Natural killer cell (primary cell): Measurements from ENCODE around the gene NSL1. TPM values are rescaled to one million over a fixed set of nuclear protein-coding genes. Genes with fewer than 3 reads are reported as not detected.

Experiments used
- ATAC-seq, 3 donors: fragments of 150-1000 bp in 2 of 3; fragments of 200-7000 bp in 1 of 3; cut with Tn5 transposase; 1 replicate in 1 of 3; 2 replicates in 2 of 3; pipeline ENCODE4 v1.10.0; 2021; ENCODE audit warnings: mild to moderate bottlenecking in 2 of 3, moderate library complexity in 2 of 3
- DNase-seq, 2 donors: peaks; one replicate each; pipeline versions ENCODE4 v3.0.0 to v3.0.0-alpha.2; 2013 to 2021; ENCODE audit warnings: mixed read lengths in 1 of 2
- H3K27ac ChIP-seq: one replicate; pipeline ENCODE4 v1.5.1; 2013; ENCODE audit warnings: mild to moderate bottlenecking, low read length
- H3K27me3 ChIP-seq: one replicate; pipeline ENCODE4 v1.6.1; 2013; ENCODE audit warnings: low read length; ENCODE audit not compliant: control insufficient read depth, insufficient read depth
- H3K36me3 ChIP-seq: one replicate; pipeline ENCODE4 v1.6.1; 2013; ENCODE audit warnings: low read length; ENCODE audit not compliant: control insufficient read depth, insufficient read depth
- H3K4me1 ChIP-seq: one replicate; pipeline ENCODE4 v1.6.1; 2013; ENCODE audit warnings: low read length; ENCODE audit not compliant: control insufficient read depth, insufficient read depth
- H3K4me3 ChIP-seq: one replicate; pipeline ENCODE4 v1.5.1; 2013; ENCODE audit warnings: low read length
- H3K9me3 ChIP-seq: one replicate; pipeline ENCODE4 v1.6.1; 2013; ENCODE audit warnings: low read length; ENCODE audit not compliant: control insufficient read depth, insufficient read depth
- H3K27ac Mint-ChIP-seq, 2 donors: one replicate each; pipeline ENCODE4 v1.8.0; 2022; ENCODE audit warnings: mild to moderate bottlenecking in 2 of 2, mixed read lengths in 2 of 2, moderate library complexity in 1 of 2
- H3K27me3 Mint-ChIP-seq, 2 donors: one replicate each; pipeline ENCODE4 v1.8.0; 2022; ENCODE audit warnings: low read depth in 2 of 2, mixed read lengths in 2 of 2
- H3K36me3 Mint-ChIP-seq: one replicate; pipeline ENCODE4 v1.8.0; 2022; ENCODE audit warnings: mixed read lengths
- H3K4me1 Mint-ChIP-seq, 2 donors: one replicate each; pipeline ENCODE4 v1.8.0; 2022; ENCODE audit warnings: mixed read lengths in 2 of 2
- H3K4me3 Mint-ChIP-seq: one replicate; pipeline ENCODE4 v1.8.0; 2022; ENCODE audit warnings: mild to moderate bottlenecking, moderate library complexity, mixed read lengths
- H3K9me3 Mint-ChIP-seq, 2 donors: one replicate each; pipeline ENCODE4 v1.8.0; 2022; ENCODE audit warnings: mixed read lengths in 2 of 2
- WGBS: methylation state at CpG from one replicate; pipeline ENCODE4 v1.1.7; 2013; ENCODE audit warnings: missing lambda C conversion rate; ENCODE audit not compliant: insufficient coverage; 5-methylcytosine and 5-hydroxymethylcytosine counted together
- intact Hi-C: fragments of 100-400 bp; cut with micrococcal nuclease; formaldehyde crosslinking; loops from one replicate; pipeline ENCODE4 v1.14.2; 2022
- total RNA-seq, 4 donors: library from RNA; stranded (reverse); fragments of 120-200 nt in 1 of 4; gene quantifications; one replicate each; pipeline versions ENCODE4 v1.2.3 to v1.2.4, GENCODE V29; 2013 to 2022
- TF ChIP-seq, protein P1 (sequence below): fragments of 200-600 bp; IDR thresholded peaks from one replicate; pipeline ENCODE4 v1.8.0; 2022; ENCODE audit warnings: antibody characterized with exemption

The NSL1 gene
- total RNA-seq, 3 donors from 2014 or later (not counting 1 experiment from before 2014, with no cell fraction given) = 17.0 to 23.8 (median 23.4) TPM

DNA sequence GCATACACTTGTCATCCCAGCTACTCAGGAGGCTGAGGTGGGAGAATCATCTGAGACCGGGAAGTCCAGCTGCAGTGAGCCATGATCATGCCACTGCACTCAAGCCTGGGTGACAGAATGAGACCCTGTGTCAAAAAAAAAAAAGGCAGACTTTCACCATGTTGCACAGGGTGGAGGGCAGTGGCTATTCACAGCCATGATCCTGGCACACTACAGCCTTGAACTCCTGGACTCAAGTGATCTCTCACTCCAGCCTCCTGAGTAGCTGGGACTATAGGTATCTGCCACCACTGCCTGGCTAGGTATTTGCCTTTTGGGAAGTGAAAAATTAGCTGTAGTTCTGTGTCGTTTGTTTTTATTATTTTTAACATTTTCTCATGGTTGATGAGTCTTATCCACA is 36.8 kb upstream of the NSL1 start:
- TF ChIP-seq, protein P1, sequence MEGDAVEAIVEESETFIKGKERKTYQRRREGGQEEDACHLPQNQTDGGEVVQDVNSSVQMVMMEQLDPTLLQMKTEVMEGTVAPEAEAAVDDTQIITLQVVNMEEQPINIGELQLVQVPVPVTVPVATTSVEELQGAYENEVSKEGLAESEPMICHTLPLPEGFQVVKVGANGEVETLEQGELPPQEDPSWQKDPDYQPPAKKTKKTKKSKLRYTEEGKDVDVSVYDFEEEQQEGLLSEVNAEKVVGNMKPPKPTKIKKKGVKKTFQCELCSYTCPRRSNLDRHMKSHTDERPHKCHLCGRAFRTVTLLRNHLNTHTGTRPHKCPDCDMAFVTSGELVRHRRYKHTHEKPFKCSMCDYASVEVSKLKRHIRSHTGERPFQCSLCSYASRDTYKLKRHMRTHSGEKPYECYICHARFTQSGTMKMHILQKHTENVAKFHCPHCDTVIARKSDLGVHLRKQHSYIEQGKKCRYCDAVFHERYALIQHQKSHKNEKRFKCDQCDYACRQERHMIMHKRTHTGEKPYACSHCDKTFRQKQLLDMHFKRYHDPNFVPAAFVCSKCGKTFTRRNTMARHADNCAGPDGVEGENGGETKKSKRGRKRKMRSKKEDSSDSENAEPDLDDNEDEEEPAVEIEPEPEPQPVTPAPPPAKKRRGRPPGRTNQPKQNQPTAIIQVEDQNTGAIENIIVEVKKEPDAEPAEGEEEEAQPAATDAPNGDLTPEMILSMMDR = no peak
- Mint-ChIP-seq H3K9me3 (peaks cover 6 to 9% of the 10 kb centered on the region in 2 donors), H3K27me3 (peaks cover 0 to 16% of the 10 kb centered on the region in 2 donors), H3K4me3 (no peak overlapping the region), H3K36me3 (peaks cover 12% of the 10 kb centered on the region), H3K27ac (no peak overlapping the region), H3K4me1 (peaks cover 0 to 6% of the 10 kb centered on the region in 2 donors)
- H3K4me3 ChIP-seq = no peak overlapping the region
- ATAC-seq (no peak), DNase-seq (no peak)
- H3K27me3 ChIP-seq = no peaks in the 10 kb centered on the region
- WGBS = 100% methylated on average over 1 of the region's 2 CpGs
- peaks cover 3% of the 10 kb centered on the region for H3K4me1 ChIP-seq
- no peaks in the 10 kb centered on the region for H3K36me3 ChIP-seq
- intact Hi-C loops = no loop called here
- peaks cover 16% of the 10 kb centered on the region for H3K9me3 ChIP-seq
- H3K27ac ChIP-seq = no peak overlapping the region

DNA sequence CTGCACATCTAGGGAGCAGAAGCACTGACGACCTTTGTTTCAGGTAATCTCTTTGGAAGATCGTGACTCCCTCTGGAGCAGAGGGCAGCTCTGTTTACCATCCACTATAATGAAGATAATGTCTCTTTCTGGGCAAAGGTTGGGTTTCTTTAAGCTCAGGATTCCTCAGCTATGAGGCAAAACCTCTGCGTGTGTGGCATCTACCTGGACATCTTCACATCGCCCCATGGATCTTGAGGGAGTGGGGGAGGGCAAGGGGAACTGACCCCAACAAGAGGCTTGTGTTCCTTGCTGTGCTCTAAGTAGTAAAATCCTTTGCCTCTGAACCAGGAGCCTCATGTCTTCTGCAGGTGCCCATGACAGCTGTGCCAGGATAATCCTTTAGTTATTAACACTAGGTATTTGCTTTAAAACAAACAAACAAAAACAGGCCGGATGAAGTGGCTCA is 36.3 kb upstream of the NSL1 start:
- Histone ChIP-seq H3K27ac (no peak overlapping the region), H3K4me1 (no peaks in the 10 kb centered on the region), H3K9me3 (peaks cover 16% of the 10 kb centered on the region), H3K27me3 (no peaks in the 10 kb centered on the region), H3K4me3 (no peak overlapping the region), H3K36me3 (no peaks in the 10 kb centered on the region)
- H3K4me3 Mint-ChIP-seq = no peak overlapping the region
- intact Hi-C loops = no loop called here
- peaks cover 0 to 6% of the 10 kb centered on the region in 2 donors for H3K4me1 Mint-ChIP-seq
- peaks cover 0 to 16% of the 10 kb centered on the region in 2 donors for H3K27me3 Mint-ChIP-seq
- peaks cover 6 to 9% of the 10 kb centered on the region in 2 donors for H3K9me3 Mint-ChIP-seq
- TF ChIP-seq, protein P1 = no peak
- DNase-seq = no peak
- WGBS = 96% methylated on average over 5 of the region's 5 CpGs
- H3K27ac Mint-ChIP-seq = no peak overlapping the region
- H3K36me3 Mint-ChIP-seq = peaks cover 12% of the 10 kb centered on the region
- ATAC-seq = no peak

DNA sequence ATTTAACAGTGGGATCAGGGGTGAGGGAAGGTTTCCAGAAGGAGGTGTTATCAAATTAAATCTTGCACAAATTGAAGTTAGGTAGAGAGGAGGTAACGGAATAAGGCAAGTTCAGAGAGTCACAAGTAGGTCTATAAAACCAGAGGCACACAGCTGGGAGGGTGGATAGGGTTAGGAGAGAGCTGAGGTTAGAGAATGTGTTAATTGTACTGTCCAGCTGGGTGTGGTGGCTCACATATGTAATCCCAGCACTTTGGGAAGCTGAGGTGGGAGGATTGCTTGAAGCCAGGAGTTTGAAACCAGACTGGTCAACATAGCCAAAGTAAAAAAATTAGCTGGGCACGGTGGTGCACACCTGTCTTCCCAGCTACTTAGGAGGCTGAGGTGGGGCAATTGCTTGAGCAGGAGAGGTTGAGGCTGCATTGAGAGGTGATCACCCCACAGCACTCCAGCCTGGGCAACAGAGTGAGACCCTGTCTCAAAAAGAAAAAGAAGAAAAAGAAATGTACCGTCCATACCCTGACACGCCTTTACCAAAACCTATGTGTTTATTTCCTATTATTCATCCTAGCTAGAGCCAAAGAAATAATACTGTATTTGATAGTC is 35.7 kb upstream of the NSL1 start:
- H3K27me3 ChIP-seq = no peaks in the 10 kb centered on the region
- H3K4me1 ChIP-seq = no peaks in the 10 kb centered on the region
- TF ChIP-seq, protein P1 = no peak
- no peak overlapping the region for H3K27ac ChIP-seq
- H3K4me3 Mint-ChIP-seq = no peak overlapping the region
- ATAC-seq (no peak), DNase-seq (no peak)
- H3K27me3 Mint-ChIP-seq = peaks cover 0 to 16% of the 10 kb centered on the region in 2 donors
- peaks cover 0 to 6% of the 10 kb centered on the region in 2 donors for H3K4me1 Mint-ChIP-seq
- peaks cover 12% of the 10 kb centered on the region for H3K36me3 Mint-ChIP-seq
- no peak overlapping the region for H3K4me3 ChIP-seq
- no peaks in the 10 kb centered on the region for H3K36me3 ChIP-seq
- H3K27ac Mint-ChIP-seq = no peak overlapping the region
- intact Hi-C loops = no loop called here
- peaks cover 6 to 9% of the 10 kb centered on the region in 2 donors for H3K9me3 Mint-ChIP-seq
- 94% methylated on average over 2 of the region's 4 CpGs for WGBS
- peaks cover 16% of the 10 kb centered on the region for H3K9me3 ChIP-seq
